Activated naive CD8-positive, alpha-beta T cell treated with anti-CD3 and anti-CD28 coated beads for 36 hours (primary cell): ENCODE data around the gene CFAP126. TPM values are rescaled to one million over a fixed set of nuclear protein-coding genes. Genes with fewer than 3 reads are reported as not detected.
"Not testable (repeated sequence)": the region's sequence is repeated elsewhere in the genome, so short reads cannot be mapped to it uniquely, and the experiment has no call there.

Experiments
- DNase-seq: peaks from one replicate; pipeline ENCODE4 v3.0.0; 2021
- H3K27ac Mint-ChIP-seq: one replicate; pipeline ENCODE4 v1.8.0; 2022; ENCODE audit warnings: mild to moderate bottlenecking, moderate library complexity, mixed read lengths
- H3K27me3 Mint-ChIP-seq: one replicate; pipeline ENCODE4 v1.8.0; 2022; ENCODE audit warnings: mild to moderate bottlenecking, mixed read lengths
- H3K36me3 Mint-ChIP-seq: one replicate; pipeline ENCODE4 v1.8.0; 2021; ENCODE audit warnings: mild to moderate bottlenecking, mixed read lengths
- H3K4me1 Mint-ChIP-seq: one replicate; pipeline ENCODE4 v1.8.0; 2021; ENCODE audit warnings: mixed read lengths
- H3K4me3 Mint-ChIP-seq: one replicate; pipeline ENCODE4 v1.8.0; 2022; ENCODE audit warnings: mild to moderate bottlenecking, moderate library complexity, mixed read lengths
- H3K9me3 Mint-ChIP-seq: one replicate; pipeline ENCODE4 v1.8.0; 2022; ENCODE audit warnings: mixed read lengths
- total RNA-seq, 2 experiments: library from RNA; stranded (reverse); gene quantifications; one replicate each; pipeline ENCODE4 v1.2.3, GENCODE V29; 2021

The CFAP126 gene
- total RNA-seq, 2 experiments from 2014 or later: not detected

- Mint-ChIP-seq H3K4me3 (peak overlapping the region; percentile 92), H3K4me1 (peaks cover 40% of the 10 kb centered on the region)
- not testable (repeated sequence) for H3K27ac Mint-ChIP-seq, H3K36me3 Mint-ChIP-seq, H3K9me3 Mint-ChIP-seq, H3K27me3 Mint-ChIP-seq, DNase-seq
Measured at GRCh38 chr1:161391136-161391535, 23.5 kb upstream of the CFAP126 start.

GRCh38 chr1:161390559-161390858 is 22.8 kb upstream of the CFAP126 start:
- H3K27ac Mint-ChIP-seq: peak overlapping the region; percentile 95
- H3K4me3 Mint-ChIP-seq: peak overlapping the region; percentile 92
- DNase-seq: no peak
- H3K27me3 Mint-ChIP-seq: no peaks in the 10 kb centered on the region
- H3K36me3 Mint-ChIP-seq: peaks cover 9% of the 10 kb centered on the region
- H3K9me3 Mint-ChIP-seq: no peaks in the 10 kb centered on the region
- H3K4me1 Mint-ChIP-seq: peaks cover 41% of the 10 kb centered on the region

- peak; percentile 89 for DNase-seq
- peaks cover 9% of the 10 kb centered on the region for H3K36me3 Mint-ChIP-seq
- H3K4me3 Mint-ChIP-seq: peak overlapping the region; percentile 92
- peaks cover 41% of the 10 kb centered on the region for H3K4me1 Mint-ChIP-seq
- peak overlapping the region; percentile 95 for H3K27ac Mint-ChIP-seq
- no peaks in the 10 kb centered on the region for H3K27me3 Mint-ChIP-seq
- H3K9me3 Mint-ChIP-seq: no peaks in the 10 kb centered on the region
Measured at GRCh38 chr1:161389691-161390558, 22.2 kb upstream of the CFAP126 start.

- Mint-ChIP-seq H3K4me3 (peak overlapping the region; percentile 92), H3K4me1 (peaks cover 43% of the 10 kb centered on the region), H3K27ac (peak overlapping the region; percentile 95)
- H3K27me3 Mint-ChIP-seq, DNase-seq, H3K36me3 Mint-ChIP-seq, H3K9me3 Mint-ChIP-seq: not testable (repeated sequence)
Measured at GRCh38 chr1:161389158-161389557, 21.5 kb upstream of the CFAP126 start.

GRCh38 chr1:161388639-161389038 is 21.0 kb upstream of the CFAP126 start:
- Mint-ChIP-seq H3K27me3 (no peaks in the 10 kb centered on the region), H3K36me3 (peaks cover 9% of the 10 kb centered on the region), H3K4me1 (peaks cover 43% of the 10 kb centered on the region), H3K4me3 (peak overlapping the region; percentile 92), H3K9me3 (no peaks in the 10 kb centered on the region), H3K27ac (peak overlapping the region; percentile 95)
- DNase-seq: no peak

GRCh38 chr1:161382214-161383019 is 14.7 kb upstream of the CFAP126 start:
- no peak overlapping the region for H3K27ac Mint-ChIP-seq
- no peak for DNase-seq
- peaks cover 15% of the 10 kb centered on the region for H3K4me1 Mint-ChIP-seq
- peaks cover 7% of the 10 kb centered on the region for H3K36me3 Mint-ChIP-seq
- no peaks in the 10 kb centered on the region for H3K27me3 Mint-ChIP-seq
- no peak overlapping the region for H3K4me3 Mint-ChIP-seq
- H3K9me3 Mint-ChIP-seq: no peaks in the 10 kb centered on the region

- H3K27ac Mint-ChIP-seq: no peak overlapping the region
- peaks cover 4% of the 10 kb centered on the region for H3K36me3 Mint-ChIP-seq
- no peak for DNase-seq
- H3K4me3 Mint-ChIP-seq: no peak overlapping the region
- H3K9me3 Mint-ChIP-seq: no peaks in the 10 kb centered on the region
- H3K4me1 Mint-ChIP-seq: peaks cover 9% of the 10 kb centered on the region
- H3K27me3 Mint-ChIP-seq: no peaks in the 10 kb centered on the region
Measured at GRCh38 chr1:161381707-161382106, 14.0 kb upstream of the CFAP126 start.

- no peak overlapping the region for H3K27ac Mint-ChIP-seq
- H3K9me3 Mint-ChIP-seq: no peaks in the 10 kb centered on the region
- no peaks in the 10 kb centered on the region for H3K36me3 Mint-ChIP-seq
- H3K4me3 Mint-ChIP-seq: no peak overlapping the region
- no peaks in the 10 kb centered on the region for H3K27me3 Mint-ChIP-seq
- no peak for DNase-seq
- H3K4me1 Mint-ChIP-seq: peaks cover 2% of the 10 kb centered on the region
Measured at GRCh38 chr1:161379071-161379470, 11.4 kb upstream of the CFAP126 start.

- H3K9me3 Mint-ChIP-seq: no peaks in the 10 kb centered on the region
- no peak overlapping the region for H3K4me3 Mint-ChIP-seq
- no peak for DNase-seq
- no peaks in the 10 kb centered on the region for H3K36me3 Mint-ChIP-seq
- peaks cover 2% of the 10 kb centered on the region for H3K4me1 Mint-ChIP-seq
- no peaks in the 10 kb centered on the region for H3K27me3 Mint-ChIP-seq
- H3K27ac Mint-ChIP-seq: no peak overlapping the region
Measured at GRCh38 chr1:161378014-161378413, 10.3 kb upstream of the CFAP126 start.

GRCh38 chr1:161374373-161374772 is 6.7 kb upstream of the CFAP126 start:
- Mint-ChIP-seq H3K36me3 (no peaks in the 10 kb centered on the region), H3K4me3 (no peak overlapping the region)

GRCh38 chr1:161373442-161373841 is 5.8 kb upstream of the CFAP126 start:
- H3K4me1 Mint-ChIP-seq: no peaks in the 10 kb centered on the region
- H3K4me3 Mint-ChIP-seq: no peak overlapping the region
- H3K27me3 Mint-ChIP-seq: no peaks in the 10 kb centered on the region
- no peak overlapping the region for H3K27ac Mint-ChIP-seq
- H3K9me3 Mint-ChIP-seq: no peaks in the 10 kb centered on the region
- no peaks in the 10 kb centered on the region for H3K36me3 Mint-ChIP-seq
- DNase-seq: no peak

More at GRCh38 chr1:161374373-161374772, 6.7 kb upstream of the CFAP126 start:
- DNase-seq: no peak
- Mint-ChIP-seq H3K27ac (no peak overlapping the region), H3K27me3 (no peaks in the 10 kb centered on the region), H3K9me3 (no peaks in the 10 kb centered on the region), H3K4me1 (no peaks in the 10 kb centered on the region)

GRCh38 chr1:161365207-161365606 is 2.5 kb downstream of the CFAP126 start:
- H3K27ac Mint-ChIP-seq: no peak overlapping the region
- no peak for DNase-seq
- H3K36me3 Mint-ChIP-seq: peaks cover 10% of the 10 kb centered on the region
- H3K27me3 Mint-ChIP-seq: no peaks in the 10 kb centered on the region
- H3K9me3 Mint-ChIP-seq: no peaks in the 10 kb centered on the region
- H3K4me3 Mint-ChIP-seq: no peak overlapping the region
- H3K4me1 Mint-ChIP-seq: peaks cover 11% of the 10 kb centered on the region

- H3K36me3 Mint-ChIP-seq: peaks cover 10% of the 10 kb centered on the region
- H3K27ac Mint-ChIP-seq: no peak overlapping the region
- DNase-seq: no peak
- peaks cover 14% of the 10 kb centered on the region for H3K4me1 Mint-ChIP-seq
- no peak overlapping the region for H3K4me3 Mint-ChIP-seq
- H3K9me3 Mint-ChIP-seq: no peaks in the 10 kb centered on the region
- no peaks in the 10 kb centered on the region for H3K27me3 Mint-ChIP-seq
Measured at GRCh38 chr1:161364332-161364731, 3.3 kb downstream of the CFAP126 start.

- no peaks in the 10 kb centered on the region for H3K9me3 Mint-ChIP-seq
- H3K27ac Mint-ChIP-seq: no peak overlapping the region
- peaks cover 9% of the 10 kb centered on the region for H3K36me3 Mint-ChIP-seq
- H3K4me1 Mint-ChIP-seq: peaks cover 10% of the 10 kb centered on the region
- no peak overlapping the region for H3K4me3 Mint-ChIP-seq
- H3K27me3 Mint-ChIP-seq: no peaks in the 10 kb centered on the region
- DNase-seq: no peak
Measured at GRCh38 chr1:161359291-161359690, 8.4 kb downstream of the CFAP126 start.

- Mint-ChIP-seq H3K4me1 (peaks cover 8% of the 10 kb centered on the region), H3K27me3 (no peaks in the 10 kb centered on the region), H3K4me3 (no peak overlapping the region), H3K36me3 (peaks cover 4% of the 10 kb centered on the region), H3K9me3 (no peaks in the 10 kb centered on the region), H3K27ac (no peak overlapping the region)
- no peak for DNase-seq
Measured at GRCh38 chr1:161357073-161357472, 10.6 kb downstream of the CFAP126 start.
